A673 (cell line): ENCODE results near the gene TMEM92.

Source experiments
- EZH2 ChIP-seq: fragments of 200-600 bp; sonication (generic); IDR thresholded peaks from 2 replicates; pipeline ENCODE4 v1.6.1; 2017; ENCODE audit warnings: borderline replicate concordance, low read depth, mild to moderate bottlenecking, mixed read lengths, antibody characterized with exemption, low read length; ENCODE audit not compliant: poor library complexity, severe bottlenecking
- TF ChIP-seq, protein P1 (sequence below): fragments of 300-800, 200-600 bp; sonication (generic); conservative IDR thresholded peaks from 2 replicates; pipeline ENCODE4 v1.5.1; 2017; ENCODE audit warnings: low read depth, mild to moderate bottlenecking, antibody characterized with exemption, low read length, moderate library complexity, mixed read lengths

DNA sequence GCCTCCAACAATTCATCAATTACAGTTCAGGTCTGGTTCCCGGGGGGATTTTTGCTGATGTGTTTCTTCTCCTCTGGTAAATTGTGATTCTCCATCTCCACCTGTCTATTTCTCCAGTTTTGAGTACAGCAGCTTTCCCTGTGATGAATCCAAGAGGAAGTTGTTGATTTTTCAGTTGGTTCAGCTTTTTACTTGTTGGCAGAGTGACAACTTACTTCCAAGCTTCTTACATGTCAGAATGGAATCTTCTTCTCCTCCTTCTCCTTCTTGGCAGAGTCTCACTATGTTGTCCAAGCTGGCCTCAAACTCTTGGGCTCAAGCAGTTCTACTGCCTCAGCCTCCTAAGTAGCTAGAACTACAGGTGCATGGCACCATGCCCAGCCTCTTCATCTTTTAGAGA lies 33.4 kb upstream of the TMEM92 start:
- TF ChIP-seq, protein P1, sequence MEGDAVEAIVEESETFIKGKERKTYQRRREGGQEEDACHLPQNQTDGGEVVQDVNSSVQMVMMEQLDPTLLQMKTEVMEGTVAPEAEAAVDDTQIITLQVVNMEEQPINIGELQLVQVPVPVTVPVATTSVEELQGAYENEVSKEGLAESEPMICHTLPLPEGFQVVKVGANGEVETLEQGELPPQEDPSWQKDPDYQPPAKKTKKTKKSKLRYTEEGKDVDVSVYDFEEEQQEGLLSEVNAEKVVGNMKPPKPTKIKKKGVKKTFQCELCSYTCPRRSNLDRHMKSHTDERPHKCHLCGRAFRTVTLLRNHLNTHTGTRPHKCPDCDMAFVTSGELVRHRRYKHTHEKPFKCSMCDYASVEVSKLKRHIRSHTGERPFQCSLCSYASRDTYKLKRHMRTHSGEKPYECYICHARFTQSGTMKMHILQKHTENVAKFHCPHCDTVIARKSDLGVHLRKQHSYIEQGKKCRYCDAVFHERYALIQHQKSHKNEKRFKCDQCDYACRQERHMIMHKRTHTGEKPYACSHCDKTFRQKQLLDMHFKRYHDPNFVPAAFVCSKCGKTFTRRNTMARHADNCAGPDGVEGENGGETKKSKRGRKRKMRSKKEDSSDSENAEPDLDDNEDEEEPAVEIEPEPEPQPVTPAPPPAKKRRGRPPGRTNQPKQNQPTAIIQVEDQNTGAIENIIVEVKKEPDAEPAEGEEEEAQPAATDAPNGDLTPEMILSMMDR: no peak
- no peak for TF ChIP-seq EZH2
